ENCODE results near the gene MCM5.

MCM5 gene

DNA sequence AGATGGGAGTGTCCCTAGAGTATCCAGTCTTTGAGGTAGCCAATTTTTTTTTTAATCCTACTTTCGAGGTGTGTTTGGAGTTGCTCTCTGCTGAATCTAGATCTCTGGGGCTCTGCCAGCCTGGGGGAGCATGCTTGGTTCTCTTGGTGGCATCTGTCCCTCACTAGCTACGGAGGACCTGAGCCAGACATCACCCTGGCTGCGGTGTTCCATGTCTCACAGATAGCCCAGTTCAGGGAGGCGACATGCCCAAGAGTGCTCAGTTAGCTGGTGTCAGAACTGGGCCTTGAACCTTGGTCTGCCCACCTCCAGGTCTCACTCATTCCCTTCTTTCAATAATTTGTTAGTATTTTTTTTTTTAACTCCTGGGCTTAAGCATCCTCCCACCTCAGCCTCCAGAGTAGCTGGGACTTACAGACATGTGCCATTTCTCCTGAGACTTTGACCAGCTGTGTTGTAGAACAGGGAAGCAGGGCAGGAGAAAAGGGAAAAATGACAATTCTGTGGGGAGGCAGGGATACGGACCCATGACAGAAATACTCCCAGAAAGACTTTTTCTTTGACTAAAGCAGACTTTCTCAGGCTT is 18.4 kb upstream of the MCM5 start:
- TF ChIP-seq, protein P1, sequence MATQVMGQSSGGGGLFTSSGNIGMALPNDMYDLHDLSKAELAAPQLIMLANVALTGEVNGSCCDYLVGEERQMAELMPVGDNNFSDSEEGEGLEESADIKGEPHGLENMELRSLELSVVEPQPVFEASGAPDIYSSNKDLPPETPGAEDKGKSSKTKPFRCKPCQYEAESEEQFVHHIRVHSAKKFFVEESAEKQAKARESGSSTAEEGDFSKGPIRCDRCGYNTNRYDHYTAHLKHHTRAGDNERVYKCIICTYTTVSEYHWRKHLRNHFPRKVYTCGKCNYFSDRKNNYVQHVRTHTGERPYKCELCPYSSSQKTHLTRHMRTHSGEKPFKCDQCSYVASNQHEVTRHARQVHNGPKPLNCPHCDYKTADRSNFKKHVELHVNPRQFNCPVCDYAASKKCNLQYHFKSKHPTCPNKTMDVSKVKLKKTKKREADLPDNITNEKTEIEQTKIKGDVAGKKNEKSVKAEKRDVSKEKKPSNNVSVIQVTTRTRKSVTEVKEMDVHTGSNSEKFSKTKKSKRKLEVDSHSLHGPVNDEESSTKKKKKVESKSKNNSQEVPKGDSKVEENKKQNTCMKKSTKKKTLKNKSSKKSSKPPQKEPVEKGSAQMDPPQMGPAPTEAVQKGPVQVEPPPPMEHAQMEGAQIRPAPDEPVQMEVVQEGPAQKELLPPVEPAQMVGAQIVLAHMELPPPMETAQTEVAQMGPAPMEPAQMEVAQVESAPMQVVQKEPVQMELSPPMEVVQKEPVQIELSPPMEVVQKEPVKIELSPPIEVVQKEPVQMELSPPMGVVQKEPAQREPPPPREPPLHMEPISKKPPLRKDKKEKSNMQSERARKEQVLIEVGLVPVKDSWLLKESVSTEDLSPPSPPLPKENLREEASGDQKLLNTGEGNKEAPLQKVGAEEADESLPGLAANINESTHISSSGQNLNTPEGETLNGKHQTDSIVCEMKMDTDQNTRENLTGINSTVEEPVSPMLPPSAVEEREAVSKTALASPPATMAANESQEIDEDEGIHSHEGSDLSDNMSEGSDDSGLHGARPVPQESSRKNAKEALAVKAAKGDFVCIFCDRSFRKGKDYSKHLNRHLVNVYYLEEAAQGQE (IDR thresholded peaks at IDR 0.05; ENCODE audit: low read depth) = no peak
- no peak for TF ChIP-seq MAX (IDR thresholded peaks at IDR 0.05)
- no peak for TF ChIP-seq USF1 (IDR thresholded peaks at IDR 0.05)
- TF ChIP-seq TEAD4 (IDR thresholded peaks at IDR 0.05) = no peak
- no peak for TF ChIP-seq YY1 (IDR thresholded peaks at IDR 0.05; ENCODE audit: low read depth)
- no peak for TF ChIP-seq FOXM1 (IDR thresholded peaks at IDR 0.05; ENCODE audit: borderline replicate concordance, low read depth)
- TF ChIP-seq ZBTB7A (IDR thresholded peaks at IDR 0.05; ENCODE audit: low read depth) = no peak
- no peak for TF ChIP-seq CREB1 (IDR thresholded peaks at IDR 0.05; ENCODE audit: low read depth)
- no peak for TF ChIP-seq TAF1 (IDR thresholded peaks at IDR 0.05; ENCODE audit: low read depth)
- TF ChIP-seq EGR1 (IDR thresholded peaks at IDR 0.05) = no peak
- TF ChIP-seq TCF12 (IDR thresholded peaks at IDR 0.05; ENCODE audit: low read depth) = no peak
- no peak for TF ChIP-seq RAD21 (IDR thresholded peaks at IDR 0.05; ENCODE audit: low read depth)
- no peak for TF ChIP-seq CEBPB (IDR thresholded peaks at IDR 0.05)
- TF ChIP-seq NFIC (IDR thresholded peaks at IDR 0.05) = no peak
- no peak for TF ChIP-seq EP300 (IDR thresholded peaks at IDR 0.05; ENCODE audit: borderline replicate concordance)

DNA sequence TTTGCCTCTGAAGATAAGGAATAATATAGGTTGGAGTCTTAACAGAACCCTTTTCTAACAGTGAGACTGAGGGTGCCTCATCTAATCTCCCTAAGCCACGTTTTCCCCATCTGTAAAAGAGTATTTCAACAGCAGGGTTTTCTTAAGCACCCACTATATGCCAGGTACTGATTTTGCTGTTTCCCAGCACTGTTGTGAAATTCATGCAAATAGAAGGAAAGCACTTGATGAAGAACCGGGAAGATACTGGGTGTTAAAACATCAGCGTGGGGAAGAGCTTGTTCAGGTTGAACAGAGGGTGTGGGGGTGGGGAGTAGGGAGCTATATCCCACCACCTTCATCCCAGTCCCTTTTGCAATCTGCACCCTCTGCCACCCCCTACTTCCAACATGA is 16.3 kb upstream of the MCM5 start:
- no peak for TF ChIP-seq EGR1 (IDR thresholded peaks at IDR 0.05)
- TF ChIP-seq USF1 (IDR thresholded peaks at IDR 0.05) = no peak
- no peak for TF ChIP-seq MAX (IDR thresholded peaks at IDR 0.05)

- no peak for TF ChIP-seq TCF12 (IDR thresholded peaks at IDR 0.05; ENCODE audit: low read depth)
Observed at GRCh38 chr22:35384527-35384926, 15.4 kb upstream of the MCM5 start.

DNA sequence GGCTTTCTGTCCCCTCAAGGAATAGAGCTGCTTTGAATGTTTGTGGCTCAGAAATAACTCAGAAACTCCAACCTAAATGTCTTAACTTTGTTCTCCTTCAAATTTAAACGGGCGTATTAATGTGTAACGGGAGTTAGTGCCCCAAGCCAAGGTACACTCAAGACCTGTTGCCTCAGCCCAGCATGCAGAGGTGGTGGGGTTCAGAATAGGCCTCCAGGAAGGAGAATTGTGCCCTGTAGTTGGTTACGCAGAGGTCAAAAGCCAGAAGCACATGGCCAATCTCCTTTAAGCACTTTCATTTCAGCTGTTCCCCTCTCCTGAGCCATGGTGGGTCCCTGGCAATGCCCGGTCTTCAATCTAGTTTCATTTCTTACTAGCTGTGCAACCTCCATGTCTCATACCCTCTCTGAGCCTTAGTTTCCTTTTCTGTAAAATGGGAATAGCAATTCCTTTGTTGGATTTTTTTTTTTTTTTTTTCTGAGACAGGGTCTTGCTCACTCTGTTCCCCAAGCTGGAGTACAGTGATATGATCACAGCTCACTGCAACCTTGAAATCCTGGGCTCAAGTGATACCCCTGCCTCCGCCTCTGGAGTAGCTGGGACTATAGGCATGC is 14.9 kb upstream of the MCM5 start:
- TF ChIP-seq, protein P1 (IDR thresholded peaks at IDR 0.05; ENCODE audit: low read depth) = no peak
- TF ChIP-seq USF1 (IDR thresholded peaks at IDR 0.05) = no peak
- TF ChIP-seq CEBPB (IDR thresholded peaks at IDR 0.05) = no peak
- no peak for TF ChIP-seq TCF12 (IDR thresholded peaks at IDR 0.05; ENCODE audit: low read depth)
- no peak for TF ChIP-seq RAD21 (IDR thresholded peaks at IDR 0.05; ENCODE audit: low read depth)
- TF ChIP-seq TAF1 (IDR thresholded peaks at IDR 0.05; ENCODE audit: low read depth) = no peak

- TF ChIP-seq CEBPB (IDR thresholded peaks at IDR 0.05) (no peak), ZBTB7A (IDR thresholded peaks at IDR 0.05; ENCODE audit: low read depth) (no peak), TEAD4 (IDR thresholded peaks at IDR 0.05) (no peak), EGR1 (IDR thresholded peaks at IDR 0.05) (no peak), TAF1 (IDR thresholded peaks at IDR 0.05; ENCODE audit: low read depth) (no peak), MAX (IDR thresholded peaks at IDR 0.05) (no peak), RAD21 (IDR thresholded peaks at IDR 0.05; ENCODE audit: low read depth) (no peak), CREB1 (IDR thresholded peaks at IDR 0.05; ENCODE audit: low read depth) (no peak), FOXM1 (IDR thresholded peaks at IDR 0.05; ENCODE audit: borderline replicate concordance, low read depth) (no peak), YY1 (IDR thresholded peaks at IDR 0.05; ENCODE audit: low read depth) (no peak), EP300 (IDR thresholded peaks at IDR 0.05; ENCODE audit: borderline replicate concordance) (no peak), TCF12 (IDR thresholded peaks at IDR 0.05; ENCODE audit: low read depth) (no peak)
- TF ChIP-seq, protein P1 (IDR thresholded peaks at IDR 0.05; ENCODE audit: low read depth) = no peak
Observed at GRCh38 chr22:35386670-35387288, 13.2 kb upstream of the MCM5 start.

Measured in Ishikawa (cell line).